Naive thymus-derived CD8-positive, alpha-beta T cell (primary cell): ENCODE data around the gene MMEL1. TPM values are rescaled to one million over a fixed set of nuclear protein-coding genes. Genes with fewer than 3 reads are reported as not detected.
A peak's percentile ranks its signal among the peaks of the same experiment; 100 is the strongest.
"Not testable (repeated sequence)": the region's sequence is repeated elsewhere in the genome, so short reads cannot be mapped to it uniquely, and the experiment has no call there.

Experiments used
- ATAC-seq, 2 donors: fragments of 150-1000 bp; cut with Tn5 transposase in 1 of 2; sonication (Bioruptor Pico), chemical (Tn5 transposase) in 1 of 2; 1 replicate in 1 of 2; 2 replicates in 1 of 2; pipeline ENCODE4 v1.10.0; 2021; ENCODE audit warnings: mild to moderate bottlenecking in 2 of 2, moderate library complexity in 2 of 2
- POLR2A ChIA-PET: fragments of 350-600 bp; sonication (Branson Sonifier 250); formaldehyde crosslinking; loops from one replicate; lab custom pipeline; 2021; ENCODE audit warnings: antibody characterized with exemption; lab: Charles Lee
- DNase-seq, 10 donors: peaks; one replicate each; pipeline versions ENCODE4 v3.0.0 to v3.0.0-alpha.2; 2020 to 2022
- H3K27ac Mint-ChIP-seq, 10 donors: one replicate each; pipeline ENCODE4 v1.8.0; 2020 to 2022; ENCODE audit warnings: mild to moderate bottlenecking in 10 of 10, mixed read lengths in 10 of 10, moderate library complexity in 4 of 10, inconsistent platforms in 1 of 10
- H3K27me3 Mint-ChIP-seq, 5 donors: one replicate each; pipeline ENCODE4 v1.8.0; 2021 to 2022; ENCODE audit warnings: mixed read lengths in 5 of 5
- H3K36me3 Mint-ChIP-seq, 3 donors: one replicate each; pipeline ENCODE4 v1.8.0; 2020 to 2022; ENCODE audit warnings: mixed read lengths in 3 of 3, mild to moderate bottlenecking in 2 of 3, inconsistent platforms in 1 of 3
- H3K4me1 Mint-ChIP-seq, 4 donors: one replicate each; pipeline ENCODE4 v1.8.0; 2021 to 2022; ENCODE audit warnings: mixed read lengths in 4 of 4
- H3K4me3 Mint-ChIP-seq, 10 donors: one replicate each; pipeline ENCODE4 v1.8.0; 2020 to 2022; ENCODE audit warnings: mild to moderate bottlenecking in 10 of 10, mixed read lengths in 10 of 10, moderate library complexity in 6 of 10, inconsistent platforms in 1 of 10
- H3K9me3 Mint-ChIP-seq, 9 donors: one replicate each; pipeline ENCODE4 v1.8.0; 2020 to 2022; ENCODE audit warnings: mixed read lengths in 9 of 9, mild to moderate bottlenecking in 3 of 9, inconsistent platforms in 1 of 9, moderate library complexity in 1 of 9
- polyA plus RNA-seq, 3 donors: library from polyadenylated mRNA; unstranded; fragments of 300-500 nt; fragmentation: Illumina TruSeq; gene quantifications; one replicate each; pipeline ENCODE4 v1.2.3, GENCODE V29; 2021
- total RNA-seq, 8 experiments: library from RNA in 2 of 8; stranded (reverse) in 2 of 8; gene quantifications; one replicate each; pipeline ENCODE4 v1.2.3 and lab custom pipeline; 2021 to 2026

The MMEL1 gene
- total and polyA plus RNA-seq, 5 experiments from 2014 or later = 2.5 to 18.9 (median 6.0) TPM

GRCh38 chr1:2632051-2632430 is 775 bp downstream of the MMEL1 start:
- Mint-ChIP-seq H3K27ac (peak overlapping the region in 2 of 10 donors; percentile 31 to 60), H3K4me3 (peak overlapping the region in 1 of 10 donors; percentile 43), H3K36me3 (no peaks in the 10 kb centered on the region), H3K27me3 (peaks cover 15 to 26% (median 19%) of the 10 kb centered on the region in 5 donors), H3K4me1 (peaks cover 11 to 29% (median 17%) of the 10 kb centered on the region in 4 donors), H3K9me3 (peaks cover 0 to 2% (median 0%) of the 10 kb centered on the region in 9 donors)
- ATAC-seq (no peak), DNase-seq (no peak)
- POLR2A ChIA-PET = no interaction called here

- Mint-ChIP-seq H3K27ac (peak overlapping the region in 4 of 10 donors; percentile 31 to 74 (median 52)), H3K4me3 (peak overlapping the region in 1 of 10 donors; percentile 41), H3K4me1 (peaks cover 10 to 25% (median 13%) of the 10 kb centered on the region in 4 donors), H3K27me3 (peaks cover 19 to 31% (median 26%) of the 10 kb centered on the region in 5 donors), H3K36me3 (no peaks in the 10 kb centered on the region), H3K9me3 (peaks cover 0 to 2% (median 0%) of the 10 kb centered on the region in 9 donors)
- ATAC-seq (no peak), DNase-seq (no peak)
- POLR2A ChIA-PET = no interaction called here
These were observed 1.4 kb downstream of the MMEL1 start for GRCh38 chr1:2631136-2632050.

GRCh38 chr1:2630498-2631135 is 2.2 kb downstream of the MMEL1 start:
- Mint-ChIP-seq H3K4me3 (peak overlapping the region in 7 of 10 donors; percentile 14 to 79 (median 48)), H3K4me1 (peaks cover 10 to 22% (median 14%) of the 10 kb centered on the region in 4 donors), H3K27ac (peak overlapping the region in 2 of 10 donors; percentile 6 to 51), H3K27me3 (peaks cover 27 to 39% (median 34%) of the 10 kb centered on the region in 5 donors), H3K36me3 (peaks cover 0 to 6% (median 0%) of the 10 kb centered on the region in 3 donors), H3K9me3 (no peaks in the 10 kb centered on the region)
- POLR2A ChIA-PET = no interaction called here
- DNase-seq = no peak
- no peak for ATAC-seq

GRCh38 chr1:2629627-2630497 is 3.0 kb downstream of the MMEL1 start:
- POLR2A ChIA-PET = interaction anchor here (1.3 kb wide), 1 partner anchor 74 kb away, joined by 4 read pairs; no protein-coding TSS in a partner anchor
- Mint-ChIP-seq H3K27me3 (peaks cover 29 to 44% (median 39%) of the 10 kb centered on the region in 5 donors), H3K9me3 (no peaks in the 10 kb centered on the region), H3K4me1 (peaks cover 10 to 22% (median 14%) of the 10 kb centered on the region in 4 donors), H3K4me3 (peak overlapping the region in 9 of 10 donors; percentile 24 to 71 (median 56)), H3K36me3 (peaks cover 0 to 8% (median 0%) of the 10 kb centered on the region in 3 donors), H3K27ac (peak overlapping the region in 2 of 10 donors; percentile 6 to 28)
- DNase-seq (no peak), ATAC-seq (no peak)

- Mint-ChIP-seq H3K4me1 (peaks cover 10 to 24% (median 18%) of the 10 kb centered on the region in 4 donors), H3K4me3 (peak overlapping the region in 2 of 10 donors; percentile 56 to 71), H3K9me3 (no peaks in the 10 kb centered on the region), H3K36me3 (peaks cover 0 to 8% (median 0%) of the 10 kb centered on the region in 3 donors), H3K27ac (no peak overlapping the region), H3K27me3 (peaks cover 29 to 51% (median 42%) of the 10 kb centered on the region in 5 donors)
- ATAC-seq (peak in 1 of 2 donors; percentile 33), DNase-seq (no peak)
- POLR2A ChIA-PET = interaction anchor here (1.3 kb wide), 1 partner anchor 73 kb away, joined by 4 read pairs; no protein-coding TSS in a partner anchor
These were observed 3.7 kb downstream of the MMEL1 start for GRCh38 chr1:2628933-2629626.

- Mint-ChIP-seq H3K27me3 (peaks cover 29 to 52% (median 42%) of the 10 kb centered on the region in 5 donors), H3K4me3 (peak overlapping the region in 7 of 10 donors; percentile 14 to 81 (median 63)), H3K9me3 (no peaks in the 10 kb centered on the region), H3K4me1 (peaks cover 12 to 31% (median 22%) of the 10 kb centered on the region in 4 donors), H3K36me3 (peaks cover 0 to 8% (median 0%) of the 10 kb centered on the region in 3 donors), H3K27ac (no peak overlapping the region)
- POLR2A ChIA-PET = no interaction called here
- no peak for DNase-seq
- peak; percentile 63 to 68 for ATAC-seq
These were observed 4.5 kb downstream of the MMEL1 start for GRCh38 chr1:2628191-2628932.

- ATAC-seq (peak in 1 of 2 donors; percentile 10), DNase-seq (no peak)
- H3K4me3 Mint-ChIP-seq = peak overlapping the region in 4 of 10 donors; percentile 38 to 81 (median 54)
- POLR2A ChIA-PET = no interaction called here
- peaks cover 0 to 8% (median 0%) of the 10 kb centered on the region in 3 donors for H3K36me3 Mint-ChIP-seq
- peaks cover 17 to 36% (median 26%) of the 10 kb centered on the region in 4 donors for H3K4me1 Mint-ChIP-seq
- no peaks in the 10 kb centered on the region for H3K9me3 Mint-ChIP-seq
- H3K27me3 Mint-ChIP-seq = peaks cover 29 to 52% (median 42%) of the 10 kb centered on the region in 5 donors
- no peak overlapping the region for H3K27ac Mint-ChIP-seq
These were observed 5.1 kb downstream of the MMEL1 start for GRCh38 chr1:2627746-2628145.

GRCh38 chr1:2625748-2626147 is 7.1 kb downstream of the MMEL1 start:
- H3K27ac Mint-ChIP-seq, ATAC-seq, H3K36me3 Mint-ChIP-seq, H3K9me3 Mint-ChIP-seq, H3K4me3 Mint-ChIP-seq, DNase-seq, POLR2A ChIA-PET: not testable (repeated sequence)
- Mint-ChIP-seq H3K4me1 (peaks cover 12 to 38% (median 28%) of the 10 kb centered on the region in 4 donors), H3K27me3 (peaks cover 26 to 48% (median 36%) of the 10 kb centered on the region in 5 donors)

- Mint-ChIP-seq H3K4me3 (no peak overlapping the region), H3K27me3 (peaks cover 22 to 43% (median 32%) of the 10 kb centered on the region in 5 donors), H3K9me3 (peaks cover 0 to 5% (median 0%) of the 10 kb centered on the region in 9 donors), H3K27ac (peak overlapping the region in 1 of 10 donors; percentile 73), H3K4me1 (peaks cover 10 to 38% (median 25%) of the 10 kb centered on the region in 4 donors), H3K36me3 (peaks cover 0 to 8% (median 2%) of the 10 kb centered on the region in 3 donors)
- POLR2A ChIA-PET = no interaction called here
- ATAC-seq (no peak), DNase-seq (no peak)
These were observed 7.5 kb downstream of the MMEL1 start for GRCh38 chr1:2625311-2625710.

GRCh38 chr1:2624735-2625300 is 8.0 kb downstream of the MMEL1 start:
- Mint-ChIP-seq H3K36me3 (peaks cover 0 to 11% (median 2%) of the 10 kb centered on the region in 3 donors), H3K4me1 (peaks cover 10 to 38% (median 23%) of the 10 kb centered on the region in 4 donors), H3K9me3 (peaks cover 0 to 9% (median 4%) of the 10 kb centered on the region in 9 donors), H3K27ac (peak overlapping the region in 1 of 10 donors; percentile 42), H3K27me3 (peaks cover 19 to 39% (median 31%) of the 10 kb centered on the region in 5 donors), H3K4me3 (no peak overlapping the region)
- DNase-seq (no peak), ATAC-seq (no peak)
- POLR2A ChIA-PET = no interaction called here
